Measurements from ENCODE around the gene PDE4D. TPM values are rescaled to one million over a fixed set of nuclear protein-coding genes. Genes with fewer than 3 reads are reported as not detected.

Gene PDE4D
- total and polyA plus RNA-seq, 2 donors (not counting 3 experiments of a cell fraction or from before 2014, with no cell fraction given): 34.5 to 51.2 TPM

- peak overlapping the region; percentile 68 for H3K4me2 ChIP-seq (ENCODE audit: insufficient read depth, low read length)
- H3K4me1 ChIP-seq (ENCODE audit: control insufficient read depth, extremely low read depth, insufficient read depth, low read length): peaks cover 24% of the 10 kb centered on the region
- TF ChIP-seq EZH2 (IDR thresholded peaks at IDR 0.05; ENCODE audit: borderline replicate concordance, low read depth, low read length, severe bottlenecking): no peak
- no peak for TF ChIP-seq MYC (IDR thresholded peaks at IDR 0.05; ENCODE audit: low read depth, low read length)
- TF ChIP-seq JUN (IDR thresholded peaks at IDR 0.05; ENCODE audit: borderline replicate concordance, insufficient read depth, insufficient read length, low read depth): no peak
- no peak for TF ChIP-seq FOS (IDR thresholded peaks at IDR 0.05; ENCODE audit: borderline replicate concordance, insufficient read depth, low read length)
- TF ChIP-seq POLR2A (IDR thresholded peaks at IDR 0.05; ENCODE audit: low read depth, low read length): no peak
- no peak for TF ChIP-seq CTCF (IDR thresholded peaks at IDR 0.05; ENCODE audit: extremely low read depth in 1 of 2, insufficient read depth in 1 of 2, low read depth in 1 of 2, low read length in 2 of 2)
- no peak for TF ChIP-seq MAX (IDR thresholded peaks at IDR 0.05; ENCODE audit: insufficient read depth, insufficient read length)
- TF ChIP-seq GATA2 (IDR thresholded peaks at IDR 0.05; ENCODE audit: insufficient read depth, insufficient read length, low read depth, low read length): no peak
- TF ChIP-seq POLR2AphosphoS5 (IDR thresholded peaks at IDR 0.05; ENCODE audit: insufficient read depth, low read depth, low read length): no peak
- BruUV-seq (replicated peaks): no TSS peak
- H2AFZ ChIP-seq (ENCODE audit: low read depth, low read length): peak overlapping the region; percentile 29
- H3K36me3 ChIP-seq (ENCODE audit: control insufficient read depth in 2 of 2, extremely low read depth in 1 of 2, insufficient read depth in 2 of 2, low read length in 2 of 2): no peaks in the 10 kb centered on the region
- H3K9me3 ChIP-seq (replicated peaks; ENCODE audit: control insufficient read depth, insufficient read depth, low read length): no peaks in the 10 kb centered on the region
- peak overlapping the region; percentile 19 for H3K27ac ChIP-seq (ENCODE audit: insufficient read depth, low read depth, low read length)
- FAIRE-seq (no peak), DNase-seq (ENCODE audit: low read depth, low spot score) (peak; percentile 4)
- POLR2A ChIA-PET: no interaction called here
- no peaks in the 10 kb centered on the region for H3K79me2 ChIP-seq (ENCODE audit: control insufficient read depth, insufficient read depth, low read length)
- dilution Hi-C loops (cut with MboI; ENCODE audit: extremely low pct_ligation_motif_present, low sequenced_read_pairs): no loop called here
- peaks cover 2% of the 10 kb centered on the region for H3K9me1 ChIP-seq (replicated peaks; ENCODE audit: control insufficient read depth, extremely low read depth, insufficient read depth, low read length)
- H3K27me3 ChIP-seq (ENCODE audit: control insufficient read depth in 2 of 2, insufficient read depth in 2 of 2, low read length in 2 of 2): no peaks in the 10 kb centered on the region
- intact Hi-C loops (cut with micrococcal nuclease): loop anchor here (5.0 kb wide), 1 partner anchor 49 kb away; no protein-coding TSS in a partner anchor
- peak overlapping the region in 1 of 3 experiments; percentile 34 for H3K4me3 ChIP-seq (replicated peaks in 1 of 3; ENCODE audit: insufficient read depth in 1 of 3, low read depth in 1 of 3, low read length in 3 of 3)
- CTCF ChIA-PET: interaction anchor here (0.8 to 2.0 kb wide), 7 partner anchors 10 to 75 kb away, joined by 3 to 6 read pairs (median 4); no protein-coding TSS in a partner anchor
- no peaks in the 10 kb centered on the region for H4K20me1 ChIP-seq (replicated peaks; ENCODE audit: control insufficient read depth, extremely low read depth, insufficient read depth, low read length)
- H3K9ac ChIP-seq (replicated peaks; ENCODE audit: extremely low read depth, insufficient read depth, low read length): no peak overlapping the region
These were observed 295.6 kb downstream of the PDE4D start for GRCh38 chr5:59597690-59598546.

Data from endothelial cell of umbilical vein (primary cell).